HG03103 (cell line): Measurements from ENCODE around the gene TULP1.
"Not testable (repeated sequence)": the region's sequence is repeated elsewhere in the genome, so short reads cannot be mapped to it uniquely, and the experiment has no call there.

Experiments used
- ATAC-seq: cut with Tn5 transposase; IDR thresholded peaks from one replicate; pipeline ENCODE4 v1.9.1; 2021; ENCODE audit warnings: low read depth; ENCODE audit not compliant: unreplicated experiment

TULP1 gene

DNA sequence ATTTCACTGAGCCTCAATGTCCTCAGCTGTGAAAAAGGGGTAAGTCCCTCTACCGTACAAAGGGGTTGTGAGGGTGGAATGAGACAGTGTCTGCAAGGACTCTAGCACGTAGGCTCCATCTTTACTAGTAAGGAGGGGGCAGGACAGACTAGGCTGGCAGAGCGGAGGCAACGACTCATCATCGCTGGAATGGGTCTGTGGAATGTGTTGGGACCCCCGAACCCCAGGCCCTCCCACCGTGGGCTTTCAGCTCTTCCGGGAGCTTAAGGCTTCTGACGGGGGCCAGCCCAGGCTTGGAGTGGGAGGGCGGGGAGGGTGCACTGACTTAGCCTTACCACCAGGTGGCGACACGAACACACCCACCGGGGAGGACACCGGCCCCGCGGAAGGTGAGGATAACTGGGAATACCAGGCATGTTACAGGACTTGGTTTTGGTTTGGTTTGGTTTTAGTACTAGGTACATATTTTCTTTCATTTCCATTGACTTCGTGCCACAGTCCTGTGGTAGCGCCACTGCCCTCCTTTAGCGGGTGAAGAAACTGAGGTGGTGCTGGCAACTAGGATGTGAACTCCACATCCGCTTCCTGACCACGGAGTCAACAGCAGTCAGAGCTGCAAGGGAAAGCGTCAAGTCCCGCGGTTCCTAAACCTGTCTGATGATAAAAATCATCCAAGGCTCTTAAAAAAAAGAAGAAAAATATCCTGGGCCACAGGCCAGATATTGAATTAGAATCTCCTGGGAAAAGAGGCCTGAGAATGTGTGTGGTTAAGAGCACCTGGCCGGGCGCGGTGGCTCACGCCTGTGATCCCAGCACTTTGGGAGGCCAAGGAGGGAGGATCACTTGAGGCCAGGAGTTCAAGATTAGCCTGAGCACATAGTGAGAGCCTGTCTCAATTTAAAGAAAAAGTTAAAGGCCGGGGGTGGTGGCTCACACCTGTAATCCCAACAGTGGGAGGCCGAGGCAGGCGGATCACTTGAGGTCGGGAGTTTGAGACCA lies 10.3 kb upstream of the TULP1 start:
- ATAC-seq: peak; percentile 49

DNA sequence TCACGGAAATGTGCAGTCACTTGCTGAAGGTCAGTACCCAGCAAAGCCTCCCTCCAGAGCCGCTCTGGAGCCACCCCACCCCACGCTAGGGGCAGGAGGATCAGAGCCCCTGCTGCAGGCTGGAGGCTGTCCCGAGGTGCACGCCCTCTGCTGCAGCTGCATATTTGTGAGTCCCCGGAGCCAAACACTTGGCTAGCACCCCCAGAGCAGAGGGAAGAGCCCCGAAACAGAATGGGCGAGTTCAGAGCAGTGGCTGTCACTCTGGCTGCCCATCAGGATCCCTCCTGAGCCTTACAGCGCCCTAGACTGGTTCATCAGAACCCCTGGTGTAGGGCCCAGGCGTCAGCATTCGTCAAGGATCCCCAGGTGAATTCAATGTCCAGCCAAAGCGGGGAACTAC lies 9.5 kb upstream of the TULP1 start:
- no peak for ATAC-seq

DNA sequence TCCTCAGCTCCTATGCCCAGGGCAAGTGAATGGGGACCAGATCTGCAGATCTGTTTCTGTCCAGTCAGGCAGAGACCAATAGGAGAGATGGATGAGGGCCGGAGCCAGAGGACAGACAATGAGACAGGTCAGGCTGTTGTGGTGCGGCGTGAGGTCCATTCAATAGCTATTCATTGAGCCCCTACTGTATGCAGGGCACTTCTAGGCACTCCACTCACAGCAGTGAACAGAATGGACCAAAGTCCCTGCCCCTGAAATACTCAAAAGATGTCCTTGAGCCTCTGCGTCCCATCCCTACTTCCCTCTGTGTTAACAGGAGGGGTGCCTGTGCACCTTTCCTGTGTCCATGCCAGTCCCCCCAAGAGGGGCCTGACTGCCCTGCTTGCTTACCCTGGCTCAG lies 8.5 kb upstream of the TULP1 start:
- no peak for ATAC-seq

DNA sequence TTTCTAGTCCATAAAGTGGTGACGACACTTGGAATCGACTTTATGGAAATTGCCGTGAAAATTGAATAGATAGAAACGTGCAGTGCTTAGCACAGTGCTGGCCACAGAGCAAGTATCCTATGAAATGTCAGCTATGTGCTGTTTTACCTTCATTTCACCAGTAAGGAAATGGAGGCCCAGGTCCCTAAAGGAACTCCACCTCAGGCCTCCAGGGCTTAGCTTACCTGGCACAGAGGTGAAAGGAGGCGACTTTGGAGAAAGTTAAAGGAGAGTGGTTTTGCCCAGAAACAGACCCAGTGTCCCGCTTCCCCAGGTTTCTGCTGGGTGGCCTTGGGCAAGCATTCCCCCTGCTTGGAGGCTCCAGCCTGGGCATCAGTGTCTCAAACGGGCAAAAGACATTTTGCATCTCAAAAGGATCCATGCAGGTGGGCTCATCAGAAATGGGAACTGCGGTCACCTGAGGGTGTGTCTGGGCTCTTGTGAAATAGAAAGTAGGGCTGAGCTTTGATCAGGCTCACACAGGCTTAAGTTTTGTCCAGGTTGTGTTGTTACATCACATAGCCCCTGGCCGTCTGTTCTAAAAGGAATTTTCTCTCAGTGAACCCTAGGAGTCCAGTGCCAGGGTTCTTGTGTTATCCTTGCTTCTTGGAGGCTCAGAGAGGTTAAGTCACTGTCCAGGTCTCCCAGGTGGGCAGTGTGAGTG lies 6.8 kb upstream of the TULP1 start:
- ATAC-seq: no peak

DNA sequence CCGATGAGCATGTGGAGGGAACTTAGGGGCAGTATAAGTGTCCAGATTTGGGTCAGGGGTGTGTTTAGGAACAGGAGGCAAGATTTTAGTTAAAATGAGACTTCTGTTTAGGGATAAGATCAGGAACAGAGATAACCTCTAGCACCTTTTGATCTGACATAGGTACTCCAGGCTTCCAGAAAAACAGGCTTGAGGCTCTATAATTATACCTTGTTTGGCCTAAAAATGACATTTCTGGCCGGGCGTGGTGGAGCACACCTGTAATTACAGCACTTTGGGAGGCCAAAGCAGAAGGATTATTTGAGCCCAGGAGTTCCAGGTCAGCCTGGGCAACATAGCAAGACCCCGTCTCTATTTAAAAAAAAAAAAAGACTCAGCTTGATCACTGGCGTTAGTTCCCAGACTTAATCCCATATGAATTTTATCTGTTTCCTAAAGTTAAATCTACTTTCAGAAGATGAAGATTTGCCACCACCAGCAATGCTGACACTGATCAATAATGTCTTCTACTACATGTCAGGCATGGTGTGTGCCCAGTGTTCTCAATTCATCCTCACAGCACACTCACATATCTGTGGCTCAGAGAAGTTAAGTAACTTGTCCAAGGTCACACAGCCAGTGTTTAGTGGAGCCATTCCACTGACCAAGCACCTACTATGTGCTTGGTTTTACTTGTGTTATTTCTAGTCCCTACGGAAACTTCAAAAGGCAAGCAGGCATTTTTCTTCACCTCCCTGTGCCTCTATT lies 6.0 kb upstream of the TULP1 start:
- no peak for ATAC-seq

DNA sequence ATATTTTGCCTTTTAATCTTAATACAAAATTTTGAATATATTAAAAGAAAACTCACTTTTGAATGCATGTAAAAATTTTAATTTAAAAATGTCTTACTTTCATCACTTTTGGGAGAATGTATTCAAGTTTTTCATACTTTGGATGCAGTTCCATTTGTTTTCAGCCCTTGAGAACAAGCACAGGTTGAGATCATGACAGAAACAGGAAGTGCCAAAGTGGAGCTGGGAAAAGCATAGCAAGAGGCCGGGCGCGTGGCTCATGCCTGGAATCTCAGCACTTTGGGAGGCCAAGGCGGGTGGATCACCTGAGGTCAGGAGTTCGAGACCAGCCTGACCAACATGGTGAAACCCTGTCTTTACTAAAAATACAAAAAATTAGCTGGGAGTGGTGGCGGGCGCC lies 5.3 kb upstream of the TULP1 start:
- not testable (repeated sequence) for ATAC-seq

DNA sequence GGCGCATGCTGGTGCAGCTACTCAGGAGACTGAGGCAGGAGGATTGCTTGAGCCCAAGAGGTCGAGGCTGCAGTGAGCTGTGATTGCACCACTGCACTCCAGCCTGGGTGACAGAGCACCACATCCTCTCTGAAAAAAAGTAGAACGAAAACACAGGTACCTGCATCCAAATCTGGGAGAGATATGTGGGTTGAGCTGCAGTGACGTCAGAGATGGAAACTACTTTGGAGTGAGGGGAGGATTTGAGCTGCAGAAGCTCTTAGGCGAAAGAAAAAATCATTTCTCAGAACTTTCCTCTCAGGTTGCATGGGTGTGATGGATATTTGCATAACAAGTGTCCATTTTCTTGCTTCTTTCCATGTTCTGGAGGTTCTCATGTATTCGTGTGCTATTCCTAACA lies 4.0 kb upstream of the TULP1 start:
- no peak for ATAC-seq

DNA sequence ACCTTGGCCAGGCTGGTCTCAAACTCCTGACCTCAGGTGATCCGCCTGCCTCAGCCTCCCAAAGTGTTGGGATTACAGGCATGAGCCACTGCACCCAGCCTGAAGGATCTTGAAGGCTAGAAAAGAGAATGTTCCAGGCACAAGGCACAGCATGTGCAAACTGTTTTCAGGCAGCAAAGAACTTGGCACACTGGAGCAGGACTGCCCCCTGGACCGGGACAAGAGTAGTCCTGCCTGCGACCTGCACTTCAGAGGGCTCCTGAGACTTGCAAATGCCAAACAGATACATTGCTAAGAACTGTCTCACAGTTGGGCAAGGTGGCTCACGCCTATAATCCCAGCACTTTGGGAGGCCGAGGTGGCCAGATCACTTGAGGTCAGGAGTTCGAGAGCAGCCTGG lies 3.2 kb upstream of the TULP1 start:
- not testable (repeated sequence) for ATAC-seq

DNA sequence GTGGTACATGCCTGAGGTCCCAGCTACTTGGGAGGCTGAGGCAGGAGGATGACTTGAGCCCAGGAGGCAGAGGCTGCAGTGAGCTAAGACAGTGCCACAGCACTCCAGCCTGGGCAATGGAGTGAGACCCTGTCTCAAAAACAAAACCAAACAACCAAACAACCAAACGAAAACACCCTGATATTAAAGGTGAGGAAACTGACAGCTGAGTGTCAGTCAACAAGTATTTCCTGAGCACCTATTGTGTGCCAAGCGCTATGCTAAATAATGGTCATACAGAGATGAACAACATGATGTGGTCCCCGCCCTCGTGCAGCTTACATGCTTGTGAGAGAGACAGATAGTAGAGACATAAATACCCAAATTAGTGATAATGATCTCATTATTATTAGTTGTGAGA lies 1.9 kb upstream of the TULP1 start:
- no peak for ATAC-seq

DNA sequence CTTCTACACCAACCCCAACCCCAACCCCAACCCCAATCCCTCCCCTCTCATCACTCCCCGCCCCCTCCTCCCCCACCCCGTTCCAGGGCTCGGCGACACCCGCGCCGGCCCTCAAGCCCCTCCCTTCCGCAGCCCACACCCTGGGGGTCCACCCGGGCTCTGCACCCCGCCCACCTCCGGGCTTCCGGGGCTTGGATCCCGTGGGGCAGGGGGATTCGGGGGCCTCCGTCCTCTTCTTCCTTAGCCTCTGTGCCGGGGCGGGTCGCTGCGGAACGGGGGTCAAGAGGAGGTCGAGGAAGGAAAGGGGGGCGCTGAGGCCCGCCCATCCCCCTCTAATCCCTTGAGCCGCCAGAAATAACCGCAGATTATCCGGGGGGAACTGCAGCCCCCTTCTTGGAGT lies 690 bp downstream of the TULP1 start:
- no peak for ATAC-seq

DNA sequence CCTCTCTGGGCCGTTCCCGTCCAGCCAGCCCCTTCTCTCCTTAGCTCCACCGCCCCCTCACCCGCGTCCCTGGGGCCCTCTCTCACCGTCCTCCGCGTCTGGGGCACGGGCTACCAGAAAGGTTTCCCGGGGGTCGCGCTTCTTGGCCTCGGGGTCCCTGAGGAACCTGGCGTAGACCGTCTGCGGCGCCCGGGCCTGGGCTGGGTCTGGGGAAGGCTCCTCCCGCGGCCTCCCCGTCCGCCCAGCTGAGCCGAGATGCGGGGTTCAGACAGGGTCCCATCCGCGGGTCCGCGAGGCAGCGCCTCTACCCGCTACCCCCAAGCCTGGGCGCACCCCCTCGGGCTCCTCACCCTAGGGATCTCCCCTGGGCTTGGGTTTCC lies 1.1 kb downstream of the TULP1 start:
- ATAC-seq: no peak

DNA sequence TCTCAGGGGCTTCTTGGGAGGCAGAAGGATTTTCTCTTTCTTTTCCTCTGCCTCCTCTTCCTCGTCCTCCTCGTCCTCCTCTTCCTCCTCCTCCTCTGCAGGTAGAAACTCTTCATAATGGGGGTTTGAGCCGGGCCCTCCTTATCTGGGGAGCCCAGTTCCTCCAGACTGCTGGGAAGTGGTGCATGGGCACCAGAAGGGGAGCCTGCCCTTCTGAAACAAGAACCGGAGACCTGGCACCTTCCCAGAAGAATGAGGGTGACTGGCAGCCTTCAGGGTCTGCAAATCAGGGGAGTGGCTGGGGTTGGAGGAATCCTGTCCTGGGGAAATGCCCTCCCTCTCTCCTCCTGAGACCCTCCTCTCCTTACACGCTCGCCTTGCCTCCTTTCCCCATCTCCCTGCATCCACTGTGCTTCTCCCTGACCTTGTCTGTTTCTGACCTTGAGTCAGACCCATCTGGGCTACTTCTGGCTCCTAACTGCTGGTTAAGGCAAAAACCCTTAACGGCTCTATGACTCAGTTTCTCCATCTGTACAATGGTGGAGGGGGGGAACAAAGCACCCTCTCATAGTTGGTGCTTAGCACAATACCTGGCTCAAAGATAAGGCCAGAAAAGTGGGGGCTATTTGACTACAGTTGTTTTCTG lies 1.7 kb downstream of the TULP1 start:
- ATAC-seq: no peak

DNA sequence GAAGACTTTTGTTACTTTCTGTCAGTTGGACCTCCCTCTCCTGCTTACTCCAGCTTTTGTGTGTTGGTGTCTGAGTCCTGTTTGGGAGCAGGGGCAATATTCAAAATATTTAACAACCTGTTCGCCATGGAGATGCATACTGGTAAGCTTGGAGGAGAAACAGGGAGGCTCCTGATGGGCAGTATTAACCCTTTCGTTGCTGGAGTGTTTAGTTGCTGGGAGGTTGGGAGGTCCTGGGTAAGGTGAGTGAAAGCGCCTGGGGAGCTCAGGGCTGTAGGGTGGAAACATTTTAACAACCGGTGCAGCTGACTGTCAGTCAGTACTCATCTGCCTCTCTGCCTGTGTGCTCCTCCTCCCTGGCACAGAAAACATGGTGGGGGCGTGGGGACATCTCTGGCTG lies 4.2 kb downstream of the TULP1 start:
- ATAC-seq: no peak

DNA sequence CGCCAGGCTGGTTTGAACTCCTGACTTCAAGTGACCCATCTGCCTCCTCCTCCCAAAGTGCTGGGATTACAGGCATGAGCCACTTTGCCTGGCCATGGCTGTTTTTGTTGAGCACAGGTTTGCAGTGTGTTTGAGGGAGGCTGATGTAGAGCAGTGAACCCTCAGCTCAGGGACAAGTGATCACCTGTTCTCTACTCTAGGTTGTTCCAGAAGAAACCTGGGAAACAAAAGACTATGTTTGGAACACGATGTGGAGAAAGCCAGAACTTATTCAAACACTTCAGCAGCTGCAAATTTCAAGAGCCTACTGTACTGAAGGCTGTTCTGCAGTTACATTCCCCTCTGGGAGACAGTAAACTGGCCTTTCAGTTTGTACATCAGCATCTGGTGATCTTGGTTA lies 4.7 kb downstream of the TULP1 start:
- no peak for ATAC-seq

DNA sequence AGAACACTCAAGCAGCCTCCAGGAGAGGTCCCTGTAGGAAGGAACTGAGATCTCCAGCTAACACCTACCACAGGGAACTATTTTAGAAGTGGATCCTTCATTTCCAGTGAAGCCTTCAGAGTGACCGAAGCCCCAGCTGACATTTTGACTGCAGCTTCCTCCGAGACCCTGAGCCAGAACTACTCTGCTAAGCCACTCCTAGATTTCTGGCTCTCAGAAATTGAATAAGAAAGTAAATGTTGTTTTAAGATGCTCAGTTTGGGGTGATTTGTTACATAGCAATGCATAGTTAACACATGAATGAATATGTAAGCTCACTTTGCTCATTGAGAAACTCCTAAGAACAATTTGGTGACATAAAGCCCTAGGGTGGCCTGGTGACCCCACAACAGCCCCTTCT lies 5.5 kb downstream of the TULP1 start:
- no peak for ATAC-seq

DNA sequence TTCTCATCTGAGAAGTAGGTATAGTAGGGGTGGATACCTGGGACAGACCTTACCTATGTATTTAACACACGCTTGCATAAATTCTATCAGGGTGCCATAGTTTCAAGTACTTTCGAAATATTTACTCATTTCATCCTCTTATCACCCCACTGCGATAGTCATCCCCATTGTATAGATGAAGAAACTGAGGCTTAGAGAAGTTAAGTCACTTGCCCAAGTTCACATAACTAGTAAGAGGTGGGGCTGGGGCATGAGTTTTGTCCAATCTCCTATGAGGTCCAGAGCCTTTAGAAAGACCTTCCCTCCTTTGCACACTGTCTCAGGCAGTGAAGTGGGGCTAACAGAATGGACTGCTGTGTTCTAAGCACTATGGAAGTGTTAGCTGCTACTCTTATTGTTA lies 6.2 kb downstream of the TULP1 start:
- no peak for ATAC-seq

DNA sequence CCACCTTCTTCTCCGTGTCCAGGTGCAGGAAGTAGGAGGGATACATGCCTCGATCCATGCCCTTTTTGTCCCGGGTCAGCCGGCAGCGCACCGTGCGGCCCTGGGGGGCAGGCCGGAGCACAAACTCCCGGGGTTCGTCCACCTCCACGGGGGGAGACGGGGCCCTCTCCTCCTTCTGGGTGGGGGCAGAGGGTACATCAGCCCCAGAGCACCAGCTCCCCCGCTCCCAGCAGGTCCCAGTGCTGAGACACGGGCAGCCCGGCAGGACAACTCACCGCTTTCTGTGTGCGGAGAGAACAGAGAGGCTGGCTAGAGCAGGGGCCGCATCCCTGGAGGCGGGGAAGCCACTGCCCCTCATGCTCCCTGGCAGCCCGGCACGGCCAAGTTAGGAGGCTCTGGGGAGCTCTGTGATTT lies 6.7 kb downstream of the TULP1 start:
- no peak for ATAC-seq

DNA sequence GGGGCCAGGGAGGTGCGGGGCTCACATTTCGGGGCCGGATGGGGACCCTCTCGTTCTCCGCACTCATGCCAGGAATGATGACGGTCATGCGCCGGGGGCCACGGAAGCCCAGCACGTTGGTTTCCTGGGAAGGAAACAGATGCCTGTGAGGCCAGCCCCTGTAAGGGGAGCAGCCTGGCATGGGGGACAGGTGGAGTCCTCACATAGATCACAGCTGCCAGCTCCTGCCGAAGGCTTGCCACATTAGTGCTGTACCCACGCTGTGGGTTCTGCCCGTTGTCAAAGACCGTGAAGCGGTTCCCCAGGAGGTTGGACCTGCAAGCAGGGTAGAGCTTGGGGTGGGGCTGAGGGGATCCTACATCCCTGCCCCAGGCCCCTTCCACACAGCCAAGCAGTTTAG lies 9.2 kb downstream of the TULP1 start:
- ATAC-seq: no peak

DNA sequence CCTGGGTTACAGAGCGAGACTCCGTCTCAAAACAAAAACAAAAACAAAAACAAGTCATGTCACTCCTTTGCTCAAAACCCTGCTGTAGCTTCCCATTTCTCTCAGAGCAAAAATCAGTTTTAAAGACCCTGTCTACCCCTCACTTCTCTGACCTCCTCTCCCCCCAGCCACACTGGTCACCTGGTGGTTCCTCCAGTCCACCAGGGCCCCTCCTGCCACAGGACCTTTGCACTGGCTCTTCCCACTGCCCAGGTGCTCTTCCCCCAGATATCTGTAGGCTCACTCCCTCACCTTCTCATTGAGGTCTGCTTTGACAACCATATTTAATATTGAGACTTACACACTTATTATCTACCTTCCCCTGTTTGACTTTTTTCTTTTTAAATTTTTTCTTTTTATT lies 10.9 kb downstream of the TULP1 start:
- no peak for ATAC-seq

DNA sequence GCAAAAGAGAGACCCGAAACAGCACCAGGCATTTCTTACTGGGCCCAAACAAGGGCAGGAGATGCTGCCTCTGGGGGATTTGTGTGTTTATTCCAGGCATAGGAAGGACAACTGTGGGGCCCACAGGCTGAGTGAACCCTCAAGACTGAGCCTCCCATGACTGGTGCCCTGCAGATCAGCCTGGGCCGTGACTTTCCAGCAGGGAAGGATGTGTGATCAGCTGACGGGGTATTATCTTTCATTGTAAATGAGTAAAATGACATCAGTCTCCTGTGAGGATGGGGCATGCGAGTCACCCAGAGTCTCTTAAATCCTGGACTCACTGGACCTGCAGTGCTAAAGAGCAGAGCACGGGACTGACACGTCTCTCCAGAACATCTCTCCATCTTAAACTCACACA lies 11.9 kb downstream of the TULP1 start:
- no peak for ATAC-seq

DNA sequence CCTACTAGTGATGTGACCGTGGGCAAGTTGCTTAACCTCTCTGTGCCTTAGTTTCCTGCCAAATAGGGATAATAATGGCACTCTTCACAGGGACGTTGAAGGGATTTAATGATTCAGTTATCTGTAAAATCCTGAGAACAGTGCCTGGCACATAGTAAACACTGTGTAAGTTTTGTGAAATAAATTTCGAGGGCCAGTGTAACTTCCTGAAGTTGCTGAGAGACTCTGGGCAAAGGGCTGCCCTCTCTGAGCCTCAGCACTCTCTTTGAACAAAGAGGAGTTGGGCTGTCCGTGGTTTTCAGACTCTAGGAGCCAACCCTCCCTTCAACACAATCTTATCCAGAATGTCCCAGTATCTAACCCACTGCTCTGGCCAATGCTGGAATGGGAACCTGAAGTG lies 13.3 kb downstream of the TULP1 start:
- no peak for ATAC-seq
